T-helper 1 cell (primary cell): ENCODE data around the gene SLC4A1.

ENCODE experiments used
- DNase-seq, 5 donors: peaks; one replicate each; pipeline ENCODE4 v3.0.0-alpha.2; 2012 to 2020

Gene SLC4A1

GRCh38 chr17:44203731-44204440 is 64.0 kb downstream of the SLC4A1 start:
- DNase-seq = peak in 3 of 5 donors; percentile 10 to 66 (median 38)

- DNase-seq = no peak
Measured at GRCh38 chr17:44202756-44203155, 65.2 kb downstream of the SLC4A1 start.

GRCh38 chr17:44200478-44201155 is 67.3 kb downstream of the SLC4A1 start:
- DNase-seq = no peak

GRCh38 chr17:44199553-44200477 is 68.1 kb downstream of the SLC4A1 start, which contains the start of gene ATXN7L3:
Gene ATXN7L3 (minus strand): TSS chr17:44199884. CDS start chr17:44198070, 1,814 bp downstream.
- peak; percentile 100 for DNase-seq

- DNase-seq = peak; percentile 26 to 62 (median 50)
Measured at GRCh38 chr17:44198721-44199552, 69.0 kb downstream of the SLC4A1 start.
